Stomach (tissue), 9 donors: ENCODE data around the gene NR2F1-AS1. TPM values are rescaled to one million over a fixed set of nuclear protein-coding genes. Genes with fewer than 3 reads are reported as not detected.

ENCODE experiments used
- DNase-seq, 2 donors: peaks; one replicate each; pipeline versions ENCODE4 v3.0.0 to v3.0.0-alpha.2; 2013 to 2019
- H3K27ac ChIP-seq, 5 donors: fragments of 200-600 bp in 4 of 5; sonication (generic) in 4 of 5; one replicate each; pipeline ENCODE4 v1.5.1; 2013 to 2019; ENCODE audit warnings: mild to moderate bottlenecking in 1 of 5, moderate library complexity in 1 of 5
- H3K27me3 ChIP-seq, 3 donors: fragments of 200-600 bp; sonication (generic); one replicate each; pipeline ENCODE4 v1.5.1; 2017 to 2019; ENCODE audit warnings: mixed run types in 1 of 3
- H3K36me3 ChIP-seq, 4 donors: fragments of 200-600 bp; sonication (generic); 1 replicate in 3 of 4; 2 replicates in 1 of 4; pipeline ENCODE4 v1.5.1; 2016 to 2019
- H3K4me1 ChIP-seq, 4 donors: fragments of 200-600 bp; sonication (generic); one replicate each; pipeline ENCODE4 v1.5.1; 2016 to 2019
- H3K4me3 ChIP-seq, 4 donors: fragments of 200-600 bp; sonication (generic) in 3 of 4; one replicate each; pipeline ENCODE4 v1.5.1; 2016 to 2019; ENCODE audit warnings: mild to moderate bottlenecking in 1 of 4
- H3K9me3 ChIP-seq, 4 donors: fragments of 200-600 bp; sonication (generic); one replicate each; pipeline ENCODE4 v1.5.1; 2016 to 2019
- EP300 ChIP-seq: sonication (generic); formaldehyde crosslinking; IDR thresholded peaks from one replicate; pipeline ENCODE4 v1.6.1; 2017; ENCODE audit warnings: antibody characterized with exemption
- POLR2A ChIP-seq, 4 donors: fragments of 450-650 bp; IDR thresholded peaks; one replicate each; pipeline ENCODE4 v1.6.1; 2016; ENCODE audit warnings: antibody characterized with exemption in 4 of 4, control low read depth in 2 of 4, mild to moderate bottlenecking in 1 of 4, moderate library complexity in 1 of 4
- POLR2AphosphoS5 ChIP-seq, 3 donors: sonication (generic); formaldehyde crosslinking; IDR thresholded peaks; one replicate each; pipeline ENCODE4 v1.6.1; 2016; ENCODE audit warnings: antibody characterized with exemption in 3 of 3
- WGBS, 5 donors: extraction: QIAGEN DNeasy Blood & Tissue Kit in 3 of 5; methylation state at CpG; one replicate each; pipeline versions ENCODE4 v1.1.5 to v1.1.7; 2013 to 2018; 5-methylcytosine and 5-hydroxymethylcytosine counted together
- intact Hi-C: fragments of 100-400 bp; cut with DNase I; formaldehyde crosslinking; loops from one replicate; pipeline ENCODE4 v1.15.1; 2023; ENCODE audit warnings: low total_unique reads
- polyA plus RNA-seq, 3 donors: library from polyadenylated mRNA; stranded (reverse); fragments of 200-250 nt; gene quantifications; one replicate each; pipeline ENCODE4 v1.2.3, GENCODE V29; 2013
- total RNA-seq, 5 donors: library from RNA; depleted of rRNA; stranded (reverse); fragments of >200 nt; gene quantifications; one replicate each; pipeline versions ENCODE4 v1.1.0 to v1.2.3, GENCODE V29; 2014 to 2016
- TF ChIP-seq, protein P1 (sequence below), 7 experiments: fragments of 450-650 bp in 4 of 7; fragments of 200-600 bp in 3 of 7; sonication (generic) in 3 of 7; IDR thresholded peaks; one replicate each; pipeline ENCODE4 v1.5.1; 2016 to 2019; ENCODE audit warnings: antibody characterized with exemption in 7 of 7, control low read depth in 2 of 7, mild to moderate bottlenecking in 1 of 7
- donor health status: healthy with polysubstance abuse.
- donor health status: Bipolar disorder and iron deficiency.
- donor health status: healthy.

The NR2F1-AS1 gene
- total and polyA plus RNA-seq, 8 donors, result 4.3 to 40.8 (median 14.2) TPM

DNA sequence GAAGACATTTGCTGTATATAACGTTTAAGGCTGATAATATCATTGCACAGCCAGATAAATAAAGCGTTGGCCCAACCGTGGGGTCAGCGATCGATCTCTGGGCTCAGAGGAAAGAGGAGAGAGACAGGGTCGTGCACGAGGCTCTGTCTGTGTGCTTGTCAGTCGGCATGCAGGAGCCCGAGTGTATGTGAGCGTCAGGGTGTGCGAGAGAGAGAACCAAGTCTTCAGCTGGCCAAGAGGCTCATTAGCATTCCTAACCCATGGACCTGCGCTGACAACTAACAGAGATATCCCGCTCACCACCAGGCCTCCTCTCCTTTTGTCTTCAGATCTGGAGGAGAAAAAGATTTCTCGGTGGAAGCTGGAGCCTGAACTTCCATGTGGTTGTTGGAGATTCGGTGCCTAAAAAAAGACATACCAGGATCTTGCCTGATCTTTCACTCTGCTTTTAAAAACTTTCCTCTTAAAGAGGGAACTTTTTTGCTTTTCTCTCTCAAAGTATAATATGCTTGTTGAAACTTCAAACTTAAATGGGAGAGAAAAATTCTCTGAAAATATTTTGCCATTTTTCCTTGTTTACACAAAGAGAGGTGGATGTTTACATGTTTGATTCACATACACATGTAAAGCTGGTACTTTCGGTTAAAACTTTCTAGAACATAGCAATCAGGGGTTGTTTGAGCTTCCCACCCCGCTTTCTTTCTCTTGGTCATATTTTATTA lies 18.5 kb upstream of the NR2F1-AS1 start:
- Histone ChIP-seq H3K4me3 (no peak overlapping the region), H3K36me3 (peaks cover 0 to 11% (median 5%) of the 10 kb centered on the region in 4 donors), H3K9me3 (peaks cover 0 to 8% (median 0%) of the 10 kb centered on the region in 4 donors), H3K4me1 (peaks cover 5 to 69% (median 35%) of the 10 kb centered on the region in 4 donors), H3K27me3 (peaks cover 5 to 100% (median 98%) of the 10 kb centered on the region in 3 donors), H3K27ac (peak overlapping the region in 2 of 5 donors; percentile 62 to 74)
- 18 to 32% (median 25%) methylated on average over 17 of the region's 17 CpGs for WGBS, 5 donors
- no peak for DNase-seq
- no peak for TF ChIP-seq POLR2A (IDR thresholded peaks at IDR 0.05)
- TF ChIP-seq POLR2AphosphoS5 (IDR thresholded peaks at IDR 0.05), result no peak
- TF ChIP-seq, protein P1, sequence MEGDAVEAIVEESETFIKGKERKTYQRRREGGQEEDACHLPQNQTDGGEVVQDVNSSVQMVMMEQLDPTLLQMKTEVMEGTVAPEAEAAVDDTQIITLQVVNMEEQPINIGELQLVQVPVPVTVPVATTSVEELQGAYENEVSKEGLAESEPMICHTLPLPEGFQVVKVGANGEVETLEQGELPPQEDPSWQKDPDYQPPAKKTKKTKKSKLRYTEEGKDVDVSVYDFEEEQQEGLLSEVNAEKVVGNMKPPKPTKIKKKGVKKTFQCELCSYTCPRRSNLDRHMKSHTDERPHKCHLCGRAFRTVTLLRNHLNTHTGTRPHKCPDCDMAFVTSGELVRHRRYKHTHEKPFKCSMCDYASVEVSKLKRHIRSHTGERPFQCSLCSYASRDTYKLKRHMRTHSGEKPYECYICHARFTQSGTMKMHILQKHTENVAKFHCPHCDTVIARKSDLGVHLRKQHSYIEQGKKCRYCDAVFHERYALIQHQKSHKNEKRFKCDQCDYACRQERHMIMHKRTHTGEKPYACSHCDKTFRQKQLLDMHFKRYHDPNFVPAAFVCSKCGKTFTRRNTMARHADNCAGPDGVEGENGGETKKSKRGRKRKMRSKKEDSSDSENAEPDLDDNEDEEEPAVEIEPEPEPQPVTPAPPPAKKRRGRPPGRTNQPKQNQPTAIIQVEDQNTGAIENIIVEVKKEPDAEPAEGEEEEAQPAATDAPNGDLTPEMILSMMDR (IDR thresholded peaks at IDR 0.05), result no peak
- no peak for TF ChIP-seq EP300
- intact Hi-C loops, result no loop called here

DNA sequence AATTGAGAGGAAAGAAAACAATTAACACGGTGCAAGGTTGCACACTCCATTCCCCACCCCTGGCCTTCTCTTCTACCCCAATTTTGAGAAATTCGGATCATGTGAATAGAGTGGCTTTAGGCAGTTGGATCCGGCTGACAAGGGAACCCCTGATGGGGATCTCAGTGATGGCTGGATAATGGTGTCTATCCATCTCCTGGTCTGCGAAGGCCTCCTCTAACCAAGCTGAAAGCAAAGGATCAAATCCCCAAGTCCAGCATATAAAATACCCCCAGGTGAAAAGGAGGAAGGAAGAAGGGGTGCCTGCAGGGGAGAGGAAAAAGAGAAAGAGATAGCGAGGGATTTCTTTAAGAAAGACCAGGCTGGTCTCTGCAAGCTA lies 18.0 kb upstream of the NR2F1-AS1 start:
- intact Hi-C loops, result no loop called here
- 20 to 40% (median 28%) methylated on average over 5 of the region's 5 CpGs for WGBS, 5 donors
- H3K27me3 ChIP-seq, result peaks cover 5 to 97% (median 93%) of the 10 kb centered on the region in 3 donors
- DNase-seq, result no peak
- H3K4me3 ChIP-seq, result no peak overlapping the region
- no peak for TF ChIP-seq EP300
- no peak for TF ChIP-seq POLR2AphosphoS5 (IDR thresholded peaks at IDR 0.05)
- TF ChIP-seq POLR2A (IDR thresholded peaks at IDR 0.05), result no peak
- TF ChIP-seq, protein P1 (IDR thresholded peaks at IDR 0.05), result no peak
- H3K27ac ChIP-seq, result peak overlapping the region in 3 of 5 donors; percentile 59 to 74 (median 62)
- H3K4me1 ChIP-seq, result peaks cover 5 to 66% (median 31%) of the 10 kb centered on the region in 4 donors
- peaks cover 0 to 8% (median 0%) of the 10 kb centered on the region in 4 donors for H3K9me3 ChIP-seq
- peaks cover 0 to 12% (median 5%) of the 10 kb centered on the region in 4 donors for H3K36me3 ChIP-seq

DNA sequence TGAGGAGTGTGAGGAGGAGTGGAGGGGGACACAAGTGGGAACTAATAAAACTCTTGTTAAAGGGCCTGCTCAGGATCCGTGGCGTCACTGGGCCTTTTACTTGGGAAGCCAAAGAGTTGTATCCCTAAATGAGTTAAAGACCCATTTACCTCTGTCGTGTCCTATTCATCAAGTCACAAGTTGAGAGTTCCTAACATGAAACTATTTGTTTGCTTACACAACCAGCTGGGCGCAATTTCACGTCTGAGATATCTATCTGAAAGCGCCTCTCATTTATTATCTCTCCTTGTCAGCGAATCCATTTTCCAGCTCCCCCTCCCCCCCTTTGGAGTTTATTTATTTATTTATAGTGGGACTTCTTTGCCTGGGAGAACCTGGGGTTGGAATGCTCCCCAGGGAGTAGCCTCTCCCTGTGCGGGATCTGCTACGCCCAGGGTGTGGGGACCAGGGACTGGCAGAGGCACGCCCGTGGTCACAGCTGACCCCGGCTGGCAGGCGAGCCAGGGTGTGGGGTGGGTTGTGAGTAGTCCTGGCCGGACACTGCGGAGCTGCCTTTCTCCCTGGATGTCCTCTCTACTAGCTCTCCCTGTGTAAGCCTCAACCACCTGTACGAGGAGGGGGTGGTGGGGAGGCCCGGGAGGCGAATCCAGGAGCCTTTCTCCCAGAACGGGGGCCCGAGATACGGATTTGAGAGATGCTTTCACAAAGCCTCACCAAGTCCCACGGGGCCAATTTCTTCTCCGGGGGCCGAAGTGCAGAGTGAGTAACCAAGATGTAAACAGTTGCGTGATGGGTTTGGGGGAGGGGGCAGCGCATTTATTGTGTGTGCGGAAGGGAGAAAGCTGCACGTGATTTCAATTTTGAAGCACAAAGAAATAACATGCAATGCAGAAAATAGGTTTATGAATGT lies 17.3 kb upstream of the NR2F1-AS1 start:
- intact Hi-C loops, result no loop called here
- Histone ChIP-seq H3K27me3 (peaks cover 5 to 96% (median 91%) of the 10 kb centered on the region in 3 donors), H3K4me1 (peaks cover 5 to 61% (median 29%) of the 10 kb centered on the region in 4 donors), H3K4me3 (no peak overlapping the region), H3K27ac (peak overlapping the region in 3 of 5 donors; percentile 59 to 74 (median 62)), H3K9me3 (peaks cover 0 to 8% (median 0%) of the 10 kb centered on the region in 4 donors), H3K36me3 (peaks cover 0 to 18% (median 10%) of the 10 kb centered on the region in 4 donors)
- DNase-seq, result no peak
- TF ChIP-seq POLR2AphosphoS5 (IDR thresholded peaks at IDR 0.05), result no peak
- TF ChIP-seq, protein P1 (IDR thresholded peaks at IDR 0.05), result no peak
- 27 to 41% (median 28%) methylated on average over 24 to 28 of the region's 28 CpGs for WGBS, 5 donors
